Measurements from ENCODE around the gene HCFC1R1. TPM values are rescaled to one million over a fixed set of nuclear protein-coding genes. Genes with fewer than 3 reads are reported as not detected.

The HCFC1R1 gene
- polyA plus RNA-seq, 1 of the 3 experiments (the other 2 are of a cell fraction): 54.9 TPM

DNA sequence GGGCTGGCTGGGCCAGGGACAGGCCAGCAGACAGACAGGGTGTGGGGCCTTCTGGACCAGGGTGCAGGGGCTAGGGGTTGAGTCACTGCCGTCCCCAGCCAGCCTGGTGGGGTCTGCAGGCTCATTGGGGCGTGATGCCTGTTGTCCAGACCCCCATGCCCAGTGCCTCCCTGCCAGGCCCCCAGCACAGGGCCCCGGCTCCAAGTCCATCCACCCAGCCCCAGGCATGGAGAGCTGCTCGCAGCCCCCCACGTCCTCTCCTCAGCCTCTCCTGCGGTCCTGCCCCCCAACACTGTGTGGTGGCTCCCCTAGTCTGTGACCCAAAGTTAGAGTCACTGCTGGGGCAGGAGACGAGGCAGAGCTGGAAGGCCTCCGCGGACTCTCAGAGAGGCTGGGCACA is 36.5 kb downstream of the HCFC1R1 start (continued):
- TF ChIP-seq FOXJ3 (CRISPR knock-in tag; IDR thresholded peaks at IDR 0.05) (no peak), POLR2AphosphoS5 (IDR thresholded peaks at IDR 0.05; ENCODE audit: low read depth, low read length) (no peak)

DNA sequence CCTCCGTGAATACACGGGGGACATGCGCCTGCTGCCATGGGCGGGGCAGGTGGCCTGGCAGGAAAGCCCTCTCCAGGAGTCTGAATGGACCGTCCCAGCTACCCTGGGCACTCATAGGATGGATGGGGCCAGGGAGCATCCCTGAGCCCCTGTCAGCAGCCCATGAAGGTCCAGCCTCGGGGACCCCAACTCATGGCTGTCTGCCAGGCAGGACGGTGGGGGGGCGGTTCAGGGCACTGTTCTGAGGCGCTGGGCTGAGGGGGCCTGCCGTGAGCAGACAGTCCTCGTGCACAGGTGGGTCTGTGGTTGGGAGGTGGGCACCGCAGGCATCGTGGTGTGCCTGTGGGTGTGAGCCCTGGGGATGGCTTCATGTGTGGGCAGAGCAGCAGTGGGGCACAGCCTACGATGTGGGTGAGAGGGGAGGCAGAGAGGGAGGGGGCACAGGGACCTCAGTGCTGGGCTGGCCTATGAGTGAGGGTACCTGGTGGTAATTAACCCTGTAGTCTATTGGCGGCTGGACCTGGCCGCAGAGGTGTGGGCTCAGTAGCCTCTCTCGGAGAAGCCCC is 37.0 kb downstream of the HCFC1R1 start:
- no peaks in the 10 kb centered on the region for H3K36me3 ChIP-seq (replicated peaks in 1 of 2; ENCODE audit: control insufficient read depth in 1 of 2, insufficient read depth in 2 of 2, low read length in 1 of 2)
- no peaks in the 10 kb centered on the region for H3K9me2 ChIP-seq
- ChIA-PET CTCF (interaction anchor here (0.7 to 1.5 kb wide), 4 partner anchors 8 to 67 kb away, joined by 3 to 4 read pairs (median 3); no protein-coding TSS in a partner anchor), POLR2A (no interaction called here)
- H3K9me3 ChIP-seq: no peaks in the 10 kb centered on the region
- H3K4me2 ChIP-seq: no peak overlapping the region
- DNase-seq: no peak
- no peaks in the 10 kb centered on the region for H3K79me2 ChIP-seq (ENCODE audit: insufficient read depth)
- no peaks in the 10 kb centered on the region for H3K27me3 ChIP-seq (ENCODE audit: insufficient read depth)
- WGBS (ENCODE audit: low lambda C conversion rate): 72% methylated on average over 6 of the region's 17 CpGs
- H3F3A ChIP-seq (replicated peaks; ENCODE audit: insufficient read depth): peaks cover 10% of the 10 kb centered on the region
- no peak overlapping the region for H3K4me3 ChIP-seq (ENCODE audit: low read depth in 2 of 2, low read length in 1 of 2)
- no peak overlapping the region for H3K27ac ChIP-seq (ENCODE audit: low read depth in 2 of 2, low read length in 1 of 2)
- peaks cover 0 to 14% of the 10 kb centered on the region in 2 experiments; a peak in 1 of 4 replicates for H3K4me1 ChIP-seq (ENCODE audit: control insufficient read depth in 1 of 2, insufficient read depth in 2 of 2, low read depth in 1 of 2, low read length in 1 of 2)
- no peaks in the 10 kb centered on the region for H4K20me1 ChIP-seq (ENCODE audit: insufficient read depth)
- H2AFZ ChIP-seq (ENCODE audit: low read depth): no peak overlapping the region
- H3K9ac ChIP-seq: no peak overlapping the region
- no peak for TF ChIP-seq FOXM1 (IDR thresholded peaks at IDR 0.05; ENCODE audit: low read depth)
- TF ChIP-seq TCF12 (IDR thresholded peaks at IDR 0.05): no peak
- no peak for TF ChIP-seq ELF1 (IDR thresholded peaks at IDR 0.05)
- TF ChIP-seq TEAD4 (IDR thresholded peaks at IDR 0.05; ENCODE audit: borderline replicate concordance, insufficient read depth): no peak
- TF ChIP-seq, protein P1, sequence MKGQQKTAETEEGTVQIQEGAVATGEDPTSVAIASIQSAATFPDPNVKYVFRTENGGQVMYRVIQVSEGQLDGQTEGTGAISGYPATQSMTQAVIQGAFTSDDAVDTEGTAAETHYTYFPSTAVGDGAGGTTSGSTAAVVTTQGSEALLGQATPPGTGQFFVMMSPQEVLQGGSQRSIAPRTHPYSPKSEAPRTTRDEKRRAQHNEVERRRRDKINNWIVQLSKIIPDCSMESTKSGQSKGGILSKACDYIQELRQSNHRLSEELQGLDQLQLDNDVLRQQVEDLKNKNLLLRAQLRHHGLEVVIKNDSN (IDR thresholded peaks at IDR 0.05; ENCODE audit: borderline replicate concordance, low read depth): no peak
- TF ChIP-seq CHD2 (IDR thresholded peaks at IDR 0.05; ENCODE audit: low read length, partially characterized antibody): no peak
- TF ChIP-seq JUND (IDR thresholded peaks at IDR 0.05): no peak
- TF ChIP-seq, protein P2, sequence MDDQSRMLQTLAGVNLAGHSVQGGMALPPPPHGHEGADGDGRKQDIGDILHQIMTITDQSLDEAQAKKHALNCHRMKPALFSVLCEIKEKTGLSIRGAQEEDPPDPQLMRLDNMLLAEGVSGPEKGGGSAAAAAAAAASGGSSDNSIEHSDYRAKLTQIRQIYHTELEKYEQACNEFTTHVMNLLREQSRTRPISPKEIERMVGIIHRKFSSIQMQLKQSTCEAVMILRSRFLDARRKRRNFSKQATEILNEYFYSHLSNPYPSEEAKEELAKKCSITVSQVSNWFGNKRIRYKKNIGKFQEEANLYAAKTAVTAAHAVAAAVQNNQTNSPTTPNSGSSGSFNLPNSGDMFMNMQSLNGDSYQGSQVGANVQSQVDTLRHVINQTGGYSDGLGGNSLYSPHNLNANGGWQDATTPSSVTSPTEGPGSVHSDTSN (IDR thresholded peaks at IDR 0.05): no peak

DNA sequence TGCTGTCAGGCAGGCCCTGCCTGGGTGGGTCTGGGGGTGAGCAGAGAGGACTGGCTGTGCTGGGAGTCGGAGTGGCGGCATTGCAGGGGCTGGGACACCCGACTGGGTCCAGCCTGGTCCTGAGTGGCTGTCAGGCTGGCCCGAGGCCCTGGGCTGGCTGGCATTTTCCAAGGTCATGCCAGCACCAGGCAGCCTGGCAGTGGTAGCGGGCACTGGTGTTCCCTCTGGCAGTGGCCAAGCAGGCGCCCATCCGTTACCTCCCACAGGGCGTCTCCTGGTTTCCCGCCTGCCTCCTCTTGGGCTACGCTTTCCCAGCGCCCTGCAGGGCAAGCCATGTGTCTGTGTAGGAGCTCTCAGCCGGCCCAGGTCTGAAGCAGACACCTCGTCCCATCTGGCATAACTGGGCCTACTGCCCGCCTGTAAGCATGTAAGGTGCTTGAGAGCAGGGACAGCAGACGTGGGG is 37.8 kb downstream of the HCFC1R1 start:
- H3K4me2 ChIP-seq: no peak overlapping the region

More for the DNA sequence above, 37.8 kb downstream of the HCFC1R1 start:
- no peaks in the 10 kb centered on the region for H4K20me1 ChIP-seq (ENCODE audit: insufficient read depth)
- H3K4me3 ChIP-seq (ENCODE audit: low read depth in 2 of 2, low read length in 1 of 2): no peak overlapping the region
- H3K9ac ChIP-seq: no peak overlapping the region
- H3K9me3 ChIP-seq: no peaks in the 10 kb centered on the region
- H3K9me2 ChIP-seq: no peaks in the 10 kb centered on the region
- POLR2A ChIA-PET: no interaction called here
- no peak for DNase-seq
- no peaks in the 10 kb centered on the region for H3K27me3 ChIP-seq (ENCODE audit: insufficient read depth)
- H3F3A ChIP-seq (replicated peaks; ENCODE audit: insufficient read depth): peaks cover 10% of the 10 kb centered on the region
- H3K27ac ChIP-seq (ENCODE audit: low read depth in 2 of 2, low read length in 1 of 2): no peak overlapping the region
- CTCF ChIA-PET: interaction anchor here (0.7 to 2.1 kb wide), 9 partner anchors 9 to 67 kb away, joined by 3 to 9 read pairs (median 3); no protein-coding TSS in a partner anchor
- H3K4me1 ChIP-seq (ENCODE audit: control insufficient read depth in 1 of 2, insufficient read depth in 2 of 2, low read depth in 1 of 2, low read length in 1 of 2): peaks cover 2 to 14% of the 10 kb centered on the region in 2 experiments; a peak in 2 of 4 replicates
- no peak overlapping the region for H2AFZ ChIP-seq (ENCODE audit: low read depth)
- TF ChIP-seq NFIC (IDR thresholded peaks at IDR 0.05; ENCODE audit: borderline replicate concordance) (no peak), EZH2phosphoT487 (IDR thresholded peaks at IDR 0.05; ENCODE audit: borderline replicate concordance, low read depth) (no peak), RAD21 (IDR thresholded peaks at IDR 0.05; ENCODE audit: low read length) (no peak), FOXM1 (IDR thresholded peaks at IDR 0.05; ENCODE audit: low read depth) (no peak), SIN3A (IDR thresholded peaks at IDR 0.05; ENCODE audit: borderline replicate concordance, low read depth, low read length) (no peak), RFX5 (IDR thresholded peaks at IDR 0.05; ENCODE audit: low read length) (no peak), CHD2 (IDR thresholded peaks at IDR 0.05; ENCODE audit: low read length, partially characterized antibody) (no peak), TEAD4 (IDR thresholded peaks at IDR 0.05; ENCODE audit: borderline replicate concordance, insufficient read depth) (no peak), YY1 (IDR thresholded peaks at IDR 0.05; ENCODE audit: low read depth) (no peak), FOXJ3 (CRISPR knock-in tag; IDR thresholded peaks at IDR 0.05) (no peak)
- TF ChIP-seq, protein P1 (IDR thresholded peaks at IDR 0.05; ENCODE audit: borderline replicate concordance, low read depth): no peak
- TF ChIP-seq, protein P3, sequence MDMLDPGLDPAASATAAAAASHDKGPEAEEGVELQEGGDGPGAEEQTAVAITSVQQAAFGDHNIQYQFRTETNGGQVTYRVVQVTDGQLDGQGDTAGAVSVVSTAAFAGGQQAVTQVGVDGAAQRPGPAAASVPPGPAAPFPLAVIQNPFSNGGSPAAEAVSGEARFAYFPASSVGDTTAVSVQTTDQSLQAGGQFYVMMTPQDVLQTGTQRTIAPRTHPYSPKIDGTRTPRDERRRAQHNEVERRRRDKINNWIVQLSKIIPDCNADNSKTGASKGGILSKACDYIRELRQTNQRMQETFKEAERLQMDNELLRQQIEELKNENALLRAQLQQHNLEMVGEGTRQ (IDR thresholded peaks at IDR 0.05; ENCODE audit: borderline replicate concordance, low read depth, low read length): no peak
- TF ChIP-seq, protein P4, sequence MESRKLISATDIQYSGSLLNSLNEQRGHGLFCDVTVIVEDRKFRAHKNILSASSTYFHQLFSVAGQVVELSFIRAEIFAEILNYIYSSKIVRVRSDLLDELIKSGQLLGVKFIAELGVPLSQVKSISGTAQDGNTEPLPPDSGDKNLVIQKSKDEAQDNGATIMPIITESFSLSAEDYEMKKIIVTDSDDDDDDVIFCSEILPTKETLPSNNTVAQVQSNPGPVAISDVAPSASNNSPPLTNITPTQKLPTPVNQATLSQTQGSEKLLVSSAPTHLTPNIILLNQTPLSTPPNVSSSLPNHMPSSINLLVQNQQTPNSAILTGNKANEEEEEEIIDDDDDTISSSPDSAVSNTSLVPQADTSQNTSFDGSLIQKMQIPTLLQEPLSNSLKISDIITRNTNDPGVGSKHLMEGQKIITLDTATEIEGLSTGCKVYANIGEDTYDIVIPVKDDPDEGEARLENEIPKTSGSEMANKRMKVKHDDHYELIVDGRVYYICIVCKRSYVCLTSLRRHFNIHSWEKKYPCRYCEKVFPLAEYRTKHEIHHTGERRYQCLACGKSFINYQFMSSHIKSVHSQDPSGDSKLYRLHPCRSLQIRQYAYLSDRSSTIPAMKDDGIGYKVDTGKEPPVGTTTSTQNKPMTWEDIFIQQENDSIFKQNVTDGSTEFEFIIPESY (IDR thresholded peaks at IDR 0.05; ENCODE audit: borderline replicate concordance, low read depth): no peak
- H3K79me2 ChIP-seq (ENCODE audit: insufficient read depth): no peaks in the 10 kb centered on the region
- WGBS (ENCODE audit: low lambda C conversion rate): 89% methylated on average over 8 of the region's 15 CpGs
- no peaks in the 10 kb centered on the region for H3K36me3 ChIP-seq (replicated peaks in 1 of 2; ENCODE audit: control insufficient read depth in 1 of 2, insufficient read depth in 2 of 2, low read length in 1 of 2)
